AG09319 (cell line): ENCODE measurements around the gene CCL28.

ENCODE experiments used
- DNase-seq: peaks from one replicate; pipeline ENCODE4 v3.0.0-alpha.2; 2010; ENCODE audit warnings: low read depth; ENCODE audit errors: extremely low read depth
- TF ChIP-seq, protein P1 (sequence below): IDR thresholded peaks from 2 replicates; pipeline ENCODE4 v1.5.1; 2011; ENCODE audit warnings: low read depth, mild to moderate bottlenecking, inconsistent platforms, low read length, moderate library complexity

CCL28 gene

DNA sequence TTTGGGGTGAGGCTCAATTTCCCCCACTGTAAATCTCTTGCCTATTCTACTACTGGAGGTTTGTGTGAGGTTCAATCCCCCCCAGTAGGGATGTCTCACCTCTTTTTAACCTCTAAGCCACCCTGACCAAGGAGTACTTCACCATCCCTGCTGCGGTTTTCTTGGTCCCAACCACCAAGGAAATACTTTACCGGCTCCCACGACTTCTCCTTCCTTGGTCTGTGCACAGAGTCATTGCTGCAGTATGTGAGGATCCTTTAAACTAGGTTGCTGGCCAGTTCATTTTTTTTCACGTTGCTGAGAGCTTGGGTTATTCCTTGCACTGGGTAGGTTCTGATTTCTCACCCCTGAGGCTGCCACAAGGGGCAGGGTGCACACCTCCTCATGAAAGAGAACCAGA lies 76.5 kb downstream of the CCL28 start:
- TF ChIP-seq, protein P1, sequence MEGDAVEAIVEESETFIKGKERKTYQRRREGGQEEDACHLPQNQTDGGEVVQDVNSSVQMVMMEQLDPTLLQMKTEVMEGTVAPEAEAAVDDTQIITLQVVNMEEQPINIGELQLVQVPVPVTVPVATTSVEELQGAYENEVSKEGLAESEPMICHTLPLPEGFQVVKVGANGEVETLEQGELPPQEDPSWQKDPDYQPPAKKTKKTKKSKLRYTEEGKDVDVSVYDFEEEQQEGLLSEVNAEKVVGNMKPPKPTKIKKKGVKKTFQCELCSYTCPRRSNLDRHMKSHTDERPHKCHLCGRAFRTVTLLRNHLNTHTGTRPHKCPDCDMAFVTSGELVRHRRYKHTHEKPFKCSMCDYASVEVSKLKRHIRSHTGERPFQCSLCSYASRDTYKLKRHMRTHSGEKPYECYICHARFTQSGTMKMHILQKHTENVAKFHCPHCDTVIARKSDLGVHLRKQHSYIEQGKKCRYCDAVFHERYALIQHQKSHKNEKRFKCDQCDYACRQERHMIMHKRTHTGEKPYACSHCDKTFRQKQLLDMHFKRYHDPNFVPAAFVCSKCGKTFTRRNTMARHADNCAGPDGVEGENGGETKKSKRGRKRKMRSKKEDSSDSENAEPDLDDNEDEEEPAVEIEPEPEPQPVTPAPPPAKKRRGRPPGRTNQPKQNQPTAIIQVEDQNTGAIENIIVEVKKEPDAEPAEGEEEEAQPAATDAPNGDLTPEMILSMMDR = no peak
- no peak for DNase-seq

DNA sequence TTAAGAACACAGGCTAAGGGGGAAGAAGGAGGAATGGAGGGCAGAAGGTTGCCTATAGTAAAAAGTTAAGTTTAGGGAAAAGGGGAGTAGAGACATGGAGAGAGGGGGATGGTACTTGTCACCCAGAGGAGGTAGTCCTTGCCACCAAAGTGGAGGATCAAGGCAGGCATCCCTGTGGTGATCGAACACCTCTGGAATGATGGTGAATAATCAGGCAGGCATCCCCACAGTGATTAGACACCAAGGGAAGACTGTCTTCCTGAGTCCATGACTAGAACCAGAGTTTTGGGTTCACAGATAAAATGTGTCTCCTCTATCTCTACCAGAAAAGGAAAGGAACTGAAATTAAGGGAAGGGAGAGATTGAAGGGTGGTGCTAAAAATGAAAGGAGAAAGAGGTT lies 79.8 kb downstream of the CCL28 start:
- no peak for DNase-seq
- TF ChIP-seq, protein P1 = no peak
